ENCODE measurements around the gene SH3GLB2.
"Not testable (repeated sequence)": the region's sequence is repeated elsewhere in the genome, so short reads cannot be mapped to it uniquely, and the experiment has no call there.

The SH3GLB2 gene

GRCh38 chr9:128995791-128996190 lies 32.3 kb downstream of the SH3GLB2 start:
- no peaks in the 10 kb centered on the region for H3K4me1 ChIP-seq (ENCODE audit: control insufficient read depth, insufficient read depth, low read length, unreplicated experiment)
- no peaks in the 10 kb centered on the region for H3K27me3 ChIP-seq (ENCODE audit: insufficient read depth, low read length)
- H3K27ac ChIP-seq (ENCODE audit: low read depth, low read length), result no peak overlapping the region
- peaks cover 41% of the 10 kb centered on the region for H3K36me3 ChIP-seq (ENCODE audit: insufficient read depth, low read length)
- H2AFZ ChIP-seq (ENCODE audit: low read length, unreplicated experiment), result no peak overlapping the region
- H3K79me2 ChIP-seq (ENCODE audit: control insufficient read depth, insufficient read depth, low read length, unreplicated experiment), result no peaks in the 10 kb centered on the region
- H3K4me3 ChIP-seq (ENCODE audit: low read depth, low read length), result no peak overlapping the region

DNA sequence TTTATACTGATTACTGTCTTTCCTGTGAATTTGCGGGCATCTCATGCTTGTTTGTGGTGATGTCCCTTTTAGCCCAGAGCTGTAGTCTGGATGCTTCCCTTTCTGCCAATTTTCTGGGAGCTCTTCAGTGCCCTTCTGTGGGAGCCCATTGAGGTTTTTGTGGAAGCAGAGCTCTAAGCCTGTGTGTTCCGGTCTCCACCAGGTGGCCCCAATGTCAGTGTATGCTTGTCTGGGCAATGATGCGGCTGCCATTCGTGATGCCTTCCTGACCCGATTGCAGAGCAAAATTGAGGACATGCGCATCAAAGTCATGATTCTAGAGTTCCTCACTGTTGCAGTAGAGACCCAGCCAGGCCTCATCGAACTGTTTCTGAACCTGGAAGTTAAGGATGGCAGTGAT lies 35.1 kb downstream of the SH3GLB2 start:
- no peaks in the 10 kb centered on the region for H3K79me2 ChIP-seq (ENCODE audit: control insufficient read depth, insufficient read depth, low read length, unreplicated experiment)
- H2AFZ ChIP-seq (ENCODE audit: low read length, unreplicated experiment), result no peak overlapping the region
- no peaks in the 10 kb centered on the region for H3K27me3 ChIP-seq (ENCODE audit: insufficient read depth, low read length)
- H3K4me3 ChIP-seq (ENCODE audit: low read depth, low read length), result no peak overlapping the region
- H3K36me3 ChIP-seq (ENCODE audit: insufficient read depth, low read length), result peaks cover 41% of the 10 kb centered on the region
- H3K27ac ChIP-seq (ENCODE audit: low read depth, low read length), result no peak overlapping the region
- H3K4me1 ChIP-seq (ENCODE audit: control insufficient read depth, insufficient read depth, low read length, unreplicated experiment), result peaks cover 5% of the 10 kb centered on the region

DNA sequence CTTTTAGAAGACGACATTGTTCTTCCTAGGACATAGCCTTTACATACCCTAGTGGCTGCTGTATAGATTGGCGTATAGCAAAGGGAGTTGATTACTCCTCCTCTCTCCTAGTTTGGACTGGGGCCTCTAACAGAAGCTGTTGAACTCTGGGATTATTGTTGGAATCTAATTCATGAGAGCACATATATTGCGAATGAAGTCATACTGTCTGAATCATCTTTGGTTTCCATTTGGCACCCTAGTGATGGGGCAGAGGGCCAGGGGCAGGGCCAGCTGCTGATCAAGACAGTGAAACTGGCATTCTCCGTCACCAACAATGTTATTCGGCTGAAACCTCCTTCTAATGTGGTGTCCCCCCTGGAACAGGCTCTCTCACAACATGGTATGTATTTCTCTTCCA lies 40.3 kb downstream of the SH3GLB2 start:
- Histone ChIP-seq H3K36me3 (ENCODE audit: insufficient read depth, low read length) (peaks cover 24% of the 10 kb centered on the region), H3K79me2 (ENCODE audit: control insufficient read depth, insufficient read depth, low read length, unreplicated experiment) (no peaks in the 10 kb centered on the region), H3K4me1 (ENCODE audit: control insufficient read depth, insufficient read depth, low read length, unreplicated experiment) (peaks cover 14% of the 10 kb centered on the region), H3K27me3 (ENCODE audit: insufficient read depth, low read length) (no peaks in the 10 kb centered on the region), H3K27ac (ENCODE audit: low read depth, low read length) (peak overlapping the region; percentile 83), H2AFZ (ENCODE audit: low read length, unreplicated experiment) (no peak overlapping the region), H3K4me3 (ENCODE audit: low read depth, low read length) (peak overlapping the region; percentile 23; the same call in 1 of the 2 replicates)

DNA sequence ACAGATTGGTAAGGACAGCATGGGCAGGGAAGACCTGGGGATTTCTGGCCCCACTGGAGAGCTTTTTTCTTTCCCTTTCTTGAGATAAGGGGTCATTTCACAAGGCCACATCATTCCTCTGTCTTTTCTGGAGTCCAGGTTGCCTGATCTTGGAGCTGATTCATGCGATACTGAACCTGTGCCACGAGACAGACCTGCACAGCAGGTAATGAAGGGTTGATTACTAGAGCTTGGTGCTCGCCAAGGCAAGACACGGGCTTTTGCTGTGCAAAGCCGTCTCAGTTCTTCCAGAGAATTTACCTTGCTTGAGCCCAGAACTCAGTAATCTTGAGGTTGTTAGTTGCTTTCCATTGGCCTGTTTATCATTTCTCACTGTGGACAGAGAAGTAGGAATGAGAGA lies 41.5 kb downstream of the SH3GLB2 start:
- H3K36me3 ChIP-seq (ENCODE audit: insufficient read depth, low read length), result peaks cover 24% of the 10 kb centered on the region
- no peak overlapping the region for H2AFZ ChIP-seq (ENCODE audit: low read length, unreplicated experiment)
- H3K4me1 ChIP-seq (ENCODE audit: control insufficient read depth, insufficient read depth, low read length, unreplicated experiment), result peaks cover 14% of the 10 kb centered on the region
- no peak overlapping the region for H3K4me3 ChIP-seq (ENCODE audit: low read depth, low read length)
- H3K27me3 ChIP-seq (ENCODE audit: insufficient read depth, low read length), result no peaks in the 10 kb centered on the region
- H3K27ac ChIP-seq (ENCODE audit: low read depth, low read length), result no peak overlapping the region
- no peaks in the 10 kb centered on the region for H3K79me2 ChIP-seq (ENCODE audit: control insufficient read depth, insufficient read depth, low read length, unreplicated experiment)

GRCh38 chr9:128983536-128983935 lies 44.6 kb downstream of the SH3GLB2 start:
- peaks cover 14% of the 10 kb centered on the region for H3K4me1 ChIP-seq (ENCODE audit: control insufficient read depth, insufficient read depth, low read length, unreplicated experiment)
- no peak overlapping the region for H3K4me3 ChIP-seq (ENCODE audit: low read depth, low read length)
- H3K36me3 ChIP-seq (ENCODE audit: insufficient read depth, low read length), result peaks cover 46% of the 10 kb centered on the region
- H3K79me2 ChIP-seq (ENCODE audit: control insufficient read depth, insufficient read depth, low read length, unreplicated experiment), result no peaks in the 10 kb centered on the region
- no peaks in the 10 kb centered on the region for H3K27me3 ChIP-seq (ENCODE audit: insufficient read depth, low read length)
- no peak overlapping the region for H2AFZ ChIP-seq (ENCODE audit: low read length, unreplicated experiment)
- H3K27ac ChIP-seq (ENCODE audit: low read depth, low read length), result no peak overlapping the region

DNA sequence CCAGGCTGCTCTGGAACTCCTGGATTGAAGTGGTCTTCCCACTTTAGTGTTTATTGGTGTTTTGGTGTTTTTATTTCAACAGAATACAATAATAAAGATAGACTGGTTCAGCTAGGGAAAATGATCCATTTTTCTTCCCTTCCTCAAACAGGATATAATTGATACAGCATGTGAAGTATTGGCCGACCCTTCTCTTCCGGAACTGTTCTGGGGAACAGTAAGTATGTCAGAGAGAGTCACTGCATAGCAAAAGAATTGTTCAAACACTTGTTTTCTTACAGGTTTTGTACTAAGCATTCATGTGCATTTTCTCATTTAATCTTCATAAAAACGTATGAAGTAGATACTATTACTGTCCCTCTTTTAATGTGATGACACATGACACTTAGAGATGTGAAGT lies 49.0 kb downstream of the SH3GLB2 start:
- H2AFZ ChIP-seq (ENCODE audit: low read length, unreplicated experiment), result no peak overlapping the region
- H3K4me1 ChIP-seq (ENCODE audit: control insufficient read depth, insufficient read depth, low read length, unreplicated experiment), result no peaks in the 10 kb centered on the region
- H3K36me3 ChIP-seq (ENCODE audit: insufficient read depth, low read length), result peaks cover 45% of the 10 kb centered on the region

GRCh38 chr9:128972956-128973355 lies 55.2 kb downstream of the SH3GLB2 start:
- peaks cover 23% of the 10 kb centered on the region for H3K4me1 ChIP-seq (ENCODE audit: control insufficient read depth, insufficient read depth, low read length, unreplicated experiment)
- H3K27me3 ChIP-seq (ENCODE audit: insufficient read depth, low read length), result no peaks in the 10 kb centered on the region
- H3K36me3 ChIP-seq (ENCODE audit: insufficient read depth, low read length), result peaks cover 46% of the 10 kb centered on the region
- H3K27ac ChIP-seq (ENCODE audit: low read depth, low read length), result peak overlapping the region; percentile 52
- peak overlapping the region; percentile 22; the same call in 1 of the 2 replicates for H3K4me3 ChIP-seq (ENCODE audit: low read depth, low read length)
- no peak overlapping the region for H2AFZ ChIP-seq (ENCODE audit: low read length, unreplicated experiment)
- peaks cover 3% of the 10 kb centered on the region for H3K79me2 ChIP-seq (ENCODE audit: control insufficient read depth, insufficient read depth, low read length, unreplicated experiment)

More for the DNA sequence above, 49.0 kb downstream of the SH3GLB2 start:
- Histone ChIP-seq H3K79me2 (ENCODE audit: control insufficient read depth, insufficient read depth, low read length, unreplicated experiment) (no peaks in the 10 kb centered on the region), H3K27ac (ENCODE audit: low read depth, low read length) (no peak overlapping the region), H3K4me3 (ENCODE audit: low read depth, low read length) (no peak overlapping the region), H3K27me3 (ENCODE audit: insufficient read depth, low read length) (no peaks in the 10 kb centered on the region)

- H2AFZ ChIP-seq (ENCODE audit: low read length, unreplicated experiment), result no peak overlapping the region
- peaks cover 3% of the 10 kb centered on the region for H3K79me2 ChIP-seq (ENCODE audit: control insufficient read depth, insufficient read depth, low read length, unreplicated experiment)
- peaks cover 23% of the 10 kb centered on the region for H3K4me1 ChIP-seq (ENCODE audit: control insufficient read depth, insufficient read depth, low read length, unreplicated experiment)
- H3K36me3 ChIP-seq (ENCODE audit: insufficient read depth, low read length), result peaks cover 32% of the 10 kb centered on the region
- no peak overlapping the region for H3K4me3 ChIP-seq (ENCODE audit: low read depth, low read length)
- H3K27me3 ChIP-seq (ENCODE audit: insufficient read depth, low read length), result no peaks in the 10 kb centered on the region
- peak overlapping the region; percentile 55 for H3K27ac ChIP-seq (ENCODE audit: low read depth, low read length)
These were observed 58.6 kb downstream of the SH3GLB2 start for GRCh38 chr9:128969491-128969890.

DNA sequence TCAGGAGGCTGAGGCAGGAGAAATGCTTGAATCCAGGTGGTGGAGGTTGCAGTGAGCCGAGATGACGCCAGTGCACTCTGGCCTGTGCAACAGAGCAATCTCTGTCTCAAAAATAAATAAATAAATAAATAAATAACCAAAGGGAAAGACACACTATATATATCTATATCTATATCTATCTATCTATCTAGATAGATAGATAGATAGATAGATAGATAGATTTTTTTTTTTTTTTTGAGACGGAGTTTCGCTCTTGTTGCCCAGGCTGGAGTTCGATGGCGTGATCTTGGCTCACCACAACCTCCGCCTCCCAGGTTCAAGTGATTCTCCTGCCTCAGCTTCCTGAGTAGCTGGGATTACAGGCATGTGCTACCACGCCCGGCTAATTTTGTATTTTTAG lies 66.7 kb downstream of the SH3GLB2 start:
- H3K4me1 ChIP-seq (ENCODE audit: control insufficient read depth, insufficient read depth, low read length, unreplicated experiment); H3K79me2 ChIP-seq (ENCODE audit: control insufficient read depth, insufficient read depth, low read length, unreplicated experiment); H3K27me3 ChIP-seq (ENCODE audit: insufficient read depth, low read length); H3K4me3 ChIP-seq (ENCODE audit: low read depth, low read length); H3K27ac ChIP-seq (ENCODE audit: low read depth, low read length); H2AFZ ChIP-seq (ENCODE audit: low read length, unreplicated experiment): not testable (repeated sequence)
- H3K36me3 ChIP-seq (ENCODE audit: insufficient read depth, low read length), result peaks cover 27% of the 10 kb centered on the region

All from ACC112 (cell line).